Liver (tissue), 9 donors: Measurements from ENCODE around the gene WDR7. TPM values are rescaled to one million over a fixed set of nuclear protein-coding genes. Genes with fewer than 3 reads are reported as not detected.

ENCODE experiments used
- DNase-seq: peaks from one replicate; pipeline ENCODE4 v3.0.0-alpha.2; 2017; ENCODE audit warnings: low spot score
- H3K27ac ChIP-seq, 2 donors: one replicate each; pipeline ENCODE4 v1.7.0; 2013; ENCODE audit warnings: inconsistent platforms in 2 of 2, low read length in 2 of 2, control low read depth in 1 of 2, low read depth in 1 of 2, mild to moderate bottlenecking in 1 of 2
- H3K27me3 ChIP-seq, 4 donors: one replicate each; pipeline versions ENCODE4 v1.6.1 to v1.7.0; 2013; ENCODE audit warnings: low read length in 3 of 4, inconsistent platforms in 1 of 4, mild to moderate bottlenecking in 1 of 4, moderate library complexity in 1 of 4; ENCODE audit not compliant: control insufficient read depth in 4 of 4, insufficient read depth in 4 of 4
- H3K36me3 ChIP-seq, 4 donors: one replicate each; pipeline versions ENCODE4 v1.6.1 to v1.7.0; 2013; ENCODE audit warnings: low read length in 3 of 4, mild to moderate bottlenecking in 3 of 4, low read depth in 1 of 4, moderate library complexity in 1 of 4; ENCODE audit not compliant: control insufficient read depth in 4 of 4, insufficient read depth in 3 of 4
- H3K4me1 ChIP-seq, 4 donors: one replicate each; pipeline versions ENCODE4 v1.6.1 to v1.7.0; 2013; ENCODE audit warnings: low read length in 3 of 4, mild to moderate bottlenecking in 3 of 4, moderate library complexity in 1 of 4; ENCODE audit not compliant: control insufficient read depth in 4 of 4, insufficient read depth in 4 of 4
- H3K4me3 ChIP-seq, 3 donors: one replicate each; pipeline versions ENCODE4 v1.6.1 to v1.7.0; 2013; ENCODE audit warnings: low read length in 3 of 3, control low read depth in 1 of 3, low read depth in 1 of 3, mild to moderate bottlenecking in 1 of 3
- H3K9ac ChIP-seq, 2 donors: one replicate each; pipeline ENCODE4 v1.7.0; 2013; ENCODE audit warnings: low read length in 2 of 2, mild to moderate bottlenecking in 2 of 2, moderate library complexity in 2 of 2, control low read depth in 1 of 2, low read depth in 1 of 2
- H3K9me3 ChIP-seq, 4 donors: one replicate each; pipeline versions ENCODE4 v1.6.1 to v1.7.0; 2013; ENCODE audit warnings: low read length in 3 of 4; ENCODE audit not compliant: control insufficient read depth in 4 of 4
- CTCF ChIP-seq: fragments of 150-350 bp; IDR thresholded peaks from 2 replicates; pipeline ENCODE4 v1.5.1; 2017; ENCODE audit warnings: improper control_type of control experiment, low read depth, low read length; ENCODE audit not compliant: missing input control
- EGR1 ChIP-seq, 2 donors: IDR thresholded peaks; 2 replicates each; pipeline ENCODE4 v1.6.1; 2016 to 2018; ENCODE audit warnings: antibody characterized with exemption in 2 of 2, low read depth in 2 of 2
- FOXA1 ChIP-seq: IDR thresholded peaks from 2 replicates; pipeline ENCODE4 v1.6.1; 2016; ENCODE audit warnings: antibody characterized with exemption
- FOXA2 ChIP-seq: IDR thresholded peaks from 2 replicates; pipeline ENCODE4 v1.6.1; 2016; ENCODE audit warnings: antibody characterized with exemption
- GABPA ChIP-seq, 2 donors: IDR thresholded peaks in 1 of 2; conservative IDR thresholded peaks in 1 of 2; 2 replicates each; pipeline ENCODE4 v1.6.1; 2016; ENCODE audit warnings: antibody characterized with exemption in 2 of 2, mild to moderate bottlenecking in 1 of 2, moderate library complexity in 1 of 2
- HNF4G ChIP-seq: IDR thresholded peaks from 2 replicates; pipeline ENCODE4 v1.6.1; 2016; ENCODE audit warnings: antibody characterized with exemption
- JUND ChIP-seq, 2 donors: IDR thresholded peaks; 2 replicates each; pipeline ENCODE4 v1.6.1; 2016; ENCODE audit warnings: antibody characterized with exemption in 2 of 2
- MAX ChIP-seq: IDR thresholded peaks from 2 replicates; pipeline ENCODE4 v1.6.1; 2016; ENCODE audit warnings: antibody characterized with exemption
- NR2F2 ChIP-seq: IDR thresholded peaks from 2 replicates; pipeline ENCODE4 v1.6.1; 2016; ENCODE audit warnings: antibody characterized with exemption
- RAD21 ChIP-seq, 2 donors: IDR thresholded peaks; 2 replicates each; pipeline ENCODE4 v1.6.1; 2016; ENCODE audit warnings: antibody characterized with exemption in 2 of 2, mild to moderate bottlenecking in 2 of 2
- RXRA ChIP-seq, 2 donors: IDR thresholded peaks; 2 replicates each; pipeline ENCODE4 v1.6.1; 2017 to 2018; ENCODE audit warnings: antibody characterized with exemption in 2 of 2, mild to moderate bottlenecking in 1 of 2
- SP1 ChIP-seq: IDR thresholded peaks from 2 replicates; pipeline ENCODE4 v1.6.1; 2018; ENCODE audit warnings: antibody characterized with exemption, mild to moderate bottlenecking
- YY1 ChIP-seq: IDR thresholded peaks from 2 replicates; pipeline ENCODE4 v1.6.1; 2016; ENCODE audit warnings: antibody characterized with exemption, mild to moderate bottlenecking
- WGBS: extraction: QIAGEN DNeasy Blood & Tissue Kit; methylation state at CpG from one replicate; pipeline ENCODE4 v1.1.7; 2013; 5-methylcytosine and 5-hydroxymethylcytosine counted together
- polyA plus RNA-seq, 2 donors: library from polyadenylated mRNA; stranded (reverse) in 1 of 2; unstranded in 1 of 2; fragments of 200-250 nt in 1 of 2; fragments of >200 nt in 1 of 2; fragmentation: Nextera tagmentation in 1 of 2; extraction: Ambion mirVana in 1 of 2; gene quantifications; one replicate each; pipeline versions ENCODE4 v1.2.1 to v1.2.3, GENCODE V29; 2013 to 2015
- total RNA-seq, 2 donors: library from RNA; depleted of rRNA; stranded (reverse); fragments of >200 nt; gene quantifications; one replicate each; pipeline ENCODE4 v1.2.3, GENCODE V29; 2014
- TF ChIP-seq, protein P1 (sequence below): IDR thresholded peaks from 2 replicates; pipeline ENCODE4 v1.6.1; 2016; ENCODE audit warnings: antibody characterized with exemption, mild to moderate bottlenecking
- TF ChIP-seq, protein P2 (sequence below): IDR thresholded peaks from 2 replicates; pipeline ENCODE4 v1.6.1; 2016; ENCODE audit warnings: antibody characterized with exemption
- donor health status: healthy.
- donor health status: healthy.
- donor health status: healthy.
- donor health status: healthy.
- donor health status: healthy.

The WDR7 gene
- total and polyA plus RNA-seq, 4 donors = 4.5 to 26.6 (median 13.2) TPM

- TF ChIP-seq CTCF = no peak
- no peak for TF ChIP-seq RXRA (IDR thresholded peaks at IDR 0.05)
- TF ChIP-seq RAD21 (IDR thresholded peaks at IDR 0.05) = no peak
Measured at GRCh38 chr18:57015451-57015850, 364.3 kb downstream of the WDR7 start (continued).

- no peak overlapping the region for H3K4me3 ChIP-seq
- no peaks in the 10 kb centered on the region for H3K27me3 ChIP-seq
- no peaks in the 10 kb centered on the region for H3K36me3 ChIP-seq
- no peak for TF ChIP-seq NR2F2
- DNase-seq = no peak
- H3K4me1 ChIP-seq = no peaks in the 10 kb centered on the region
- no peak overlapping the region for H3K27ac ChIP-seq
- no peak overlapping the region for H3K9ac ChIP-seq
- no peaks in the 10 kb centered on the region for H3K9me3 ChIP-seq
- WGBS = 81% methylated on average over 3 of the region's 3 CpGs
Measured at GRCh38 chr18:57018845-57019244, 367.7 kb downstream of the WDR7 start.

DNA sequence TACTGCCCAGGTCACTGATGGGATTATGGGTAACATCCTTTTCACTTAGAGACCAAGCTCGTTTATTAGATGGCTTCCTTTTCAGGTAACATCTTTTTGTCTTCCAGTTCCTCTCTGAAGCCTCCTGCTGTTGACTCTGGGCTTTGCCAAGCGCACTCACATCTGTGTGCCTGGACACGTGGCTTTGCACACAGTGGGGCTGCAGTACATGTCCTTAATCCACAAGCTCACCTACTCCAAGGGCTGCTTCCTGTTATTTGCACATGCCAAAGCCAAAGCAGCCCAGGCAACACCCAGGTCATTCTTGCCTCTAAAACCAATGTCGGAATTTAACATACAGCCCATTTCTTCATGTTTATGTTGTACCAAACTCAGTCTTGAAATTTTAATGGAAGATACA lies 371.6 kb downstream of the WDR7 start:
- H3K9me3 ChIP-seq = no peaks in the 10 kb centered on the region
- WGBS = 92% methylated on average over 4 of the region's 4 CpGs
- TF ChIP-seq HNF4G (no peak), MAX (no peak), GABPA (IDR thresholded peaks at IDR 0.05 in 1 of 2, conservative IDR thresholded peaks at IDR 0.05 in 1 of 2) (no peak), RXRA (IDR thresholded peaks at IDR 0.05) (no peak), YY1 (no peak), CTCF (no peak), EGR1 (IDR thresholded peaks at IDR 0.05; ENCODE audit: low read depth in 2 of 2) (no peak), FOXA2 (no peak), FOXA1 (no peak), SP1 (no peak), JUND (IDR thresholded peaks at IDR 0.05) (no peak)
- TF ChIP-seq, protein P1, sequence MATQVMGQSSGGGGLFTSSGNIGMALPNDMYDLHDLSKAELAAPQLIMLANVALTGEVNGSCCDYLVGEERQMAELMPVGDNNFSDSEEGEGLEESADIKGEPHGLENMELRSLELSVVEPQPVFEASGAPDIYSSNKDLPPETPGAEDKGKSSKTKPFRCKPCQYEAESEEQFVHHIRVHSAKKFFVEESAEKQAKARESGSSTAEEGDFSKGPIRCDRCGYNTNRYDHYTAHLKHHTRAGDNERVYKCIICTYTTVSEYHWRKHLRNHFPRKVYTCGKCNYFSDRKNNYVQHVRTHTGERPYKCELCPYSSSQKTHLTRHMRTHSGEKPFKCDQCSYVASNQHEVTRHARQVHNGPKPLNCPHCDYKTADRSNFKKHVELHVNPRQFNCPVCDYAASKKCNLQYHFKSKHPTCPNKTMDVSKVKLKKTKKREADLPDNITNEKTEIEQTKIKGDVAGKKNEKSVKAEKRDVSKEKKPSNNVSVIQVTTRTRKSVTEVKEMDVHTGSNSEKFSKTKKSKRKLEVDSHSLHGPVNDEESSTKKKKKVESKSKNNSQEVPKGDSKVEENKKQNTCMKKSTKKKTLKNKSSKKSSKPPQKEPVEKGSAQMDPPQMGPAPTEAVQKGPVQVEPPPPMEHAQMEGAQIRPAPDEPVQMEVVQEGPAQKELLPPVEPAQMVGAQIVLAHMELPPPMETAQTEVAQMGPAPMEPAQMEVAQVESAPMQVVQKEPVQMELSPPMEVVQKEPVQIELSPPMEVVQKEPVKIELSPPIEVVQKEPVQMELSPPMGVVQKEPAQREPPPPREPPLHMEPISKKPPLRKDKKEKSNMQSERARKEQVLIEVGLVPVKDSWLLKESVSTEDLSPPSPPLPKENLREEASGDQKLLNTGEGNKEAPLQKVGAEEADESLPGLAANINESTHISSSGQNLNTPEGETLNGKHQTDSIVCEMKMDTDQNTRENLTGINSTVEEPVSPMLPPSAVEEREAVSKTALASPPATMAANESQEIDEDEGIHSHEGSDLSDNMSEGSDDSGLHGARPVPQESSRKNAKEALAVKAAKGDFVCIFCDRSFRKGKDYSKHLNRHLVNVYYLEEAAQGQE = no peak
- TF ChIP-seq, protein P2, sequence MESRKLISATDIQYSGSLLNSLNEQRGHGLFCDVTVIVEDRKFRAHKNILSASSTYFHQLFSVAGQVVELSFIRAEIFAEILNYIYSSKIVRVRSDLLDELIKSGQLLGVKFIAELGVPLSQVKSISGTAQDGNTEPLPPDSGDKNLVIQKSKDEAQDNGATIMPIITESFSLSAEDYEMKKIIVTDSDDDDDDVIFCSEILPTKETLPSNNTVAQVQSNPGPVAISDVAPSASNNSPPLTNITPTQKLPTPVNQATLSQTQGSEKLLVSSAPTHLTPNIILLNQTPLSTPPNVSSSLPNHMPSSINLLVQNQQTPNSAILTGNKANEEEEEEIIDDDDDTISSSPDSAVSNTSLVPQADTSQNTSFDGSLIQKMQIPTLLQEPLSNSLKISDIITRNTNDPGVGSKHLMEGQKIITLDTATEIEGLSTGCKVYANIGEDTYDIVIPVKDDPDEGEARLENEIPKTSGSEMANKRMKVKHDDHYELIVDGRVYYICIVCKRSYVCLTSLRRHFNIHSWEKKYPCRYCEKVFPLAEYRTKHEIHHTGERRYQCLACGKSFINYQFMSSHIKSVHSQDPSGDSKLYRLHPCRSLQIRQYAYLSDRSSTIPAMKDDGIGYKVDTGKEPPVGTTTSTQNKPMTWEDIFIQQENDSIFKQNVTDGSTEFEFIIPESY = no peak
- H3K27me3 ChIP-seq = no peaks in the 10 kb centered on the region
- H3K9ac ChIP-seq = no peak overlapping the region
- no peak overlapping the region for H3K27ac ChIP-seq
- no peaks in the 10 kb centered on the region for H3K36me3 ChIP-seq
- peaks cover 0 to 8% (median 4%) of the 10 kb centered on the region in 4 donors for H3K4me1 ChIP-seq
- no peak overlapping the region for H3K4me3 ChIP-seq
- no peak for DNase-seq
